Endometrial microvascular endothelial cells (primary cell): Measurements from ENCODE around the gene CHD5. TPM values are rescaled to one million over a fixed set of nuclear protein-coding genes. Genes with fewer than 3 reads are reported as not detected.

ENCODE experiments used
- in situ Hi-C: cut with HindIII; loops from 2 replicates; pipeline ENCODE4 v1.10.0; 2017; ENCODE audit warnings: low sequenced_read_pairs, low pct_unique_long_range_greater_than_20kb; ENCODE audit errors: inconsistent ontology term
- total RNA-seq: library from RNA; depleted of rRNA; stranded (reverse); fragments of >200 nt; gene quantifications from one replicate; pipeline ENCODE4 v1.2.3, GENCODE V29; 2015; ENCODE audit errors: inconsistent ontology term

Gene CHD5
- total RNA-seq, 1 donor from 2014 or later: not detected

GRCh38 chr1:6143395-6143794 is 36.7 kb downstream of the CHD5 start:
- in situ Hi-C loops: no loop called here

GRCh38 chr1:6142734-6143133 is 37.4 kb downstream of the CHD5 start:
- in situ Hi-C loops: no loop called here

- in situ Hi-C loops: no loop called here
These were observed 38.0 kb downstream of the CHD5 start for GRCh38 chr1:6142036-6142621.

GRCh38 chr1:6141592-6141991 is 38.5 kb downstream of the CHD5 start:
- in situ Hi-C loops: no loop called here

GRCh38 chr1:6140413-6140812 is 39.7 kb downstream of the CHD5 start:
- in situ Hi-C loops: no loop called here

GRCh38 chr1:6137758-6138157 is 42.4 kb downstream of the CHD5 start:
- in situ Hi-C loops: loop anchor here (10.0 kb wide), 1 partner anchor 63 kb away; no protein-coding TSS in a partner anchor

GRCh38 chr1:6136516-6137220 is 43.5 kb downstream of the CHD5 start:
- in situ Hi-C loops: loop anchor here (10.0 kb wide), 1 partner anchor 62 kb away; no protein-coding TSS in a partner anchor

GRCh38 chr1:6134741-6135510 is 45.2 kb downstream of the CHD5 start:
- in situ Hi-C loops: loop anchor here (10.0 kb wide), 1 partner anchor 60 kb away; no protein-coding TSS in a partner anchor

GRCh38 chr1:6134206-6134605 is 45.9 kb downstream of the CHD5 start:
- in situ Hi-C loops: loop anchor here (10.0 kb wide), 1 partner anchor 59 kb away; no protein-coding TSS in a partner anchor

GRCh38 chr1:6133146-6133895 is 46.8 kb downstream of the CHD5 start:
- in situ Hi-C loops: loop anchor here (10.0 kb wide), 1 partner anchor 59 kb away; no protein-coding TSS in a partner anchor

GRCh38 chr1:6131561-6131960 is 48.6 kb downstream of the CHD5 start:
- in situ Hi-C loops: loop anchor here (10.0 kb wide), 1 partner anchor 57 kb away; no protein-coding TSS in a partner anchor

- in situ Hi-C loops: loop anchor here (10.0 kb wide), 1 partner anchor 56 kb away; no protein-coding TSS in a partner anchor
These were observed 49.5 kb downstream of the CHD5 start for GRCh38 chr1:6130596-6130995.

- in situ Hi-C loops: loop anchor here (10.0 kb wide), 1 partner anchor 55 kb away; no protein-coding TSS in a partner anchor
These were observed 50.1 kb downstream of the CHD5 start for GRCh38 chr1:6130036-6130435.

- in situ Hi-C loops: no loop called here
These were observed 50.8 kb downstream of the CHD5 start for GRCh38 chr1:6129313-6129712.

- in situ Hi-C loops: no loop called here
These were observed 51.6 kb downstream of the CHD5 start for GRCh38 chr1:6128276-6129081.

- in situ Hi-C loops: no loop called here
These were observed 52.4 kb downstream of the CHD5 start for GRCh38 chr1:6127587-6128163.

- in situ Hi-C loops: no loop called here
These were observed 53.5 kb downstream of the CHD5 start for GRCh38 chr1:6126521-6127067.
